Stimulated activated CD4-positive, alpha-beta T cell treated with anti-CD3 and anti-CD28 coated beads, Interleukin-2, amount 100 ng/mL, for 24 hours (primary cell): ENCODE measurements around the gene OR11H7.
"Not testable (repeated sequence)": the region's sequence is repeated elsewhere in the genome, so short reads cannot be mapped to it uniquely, and the experiment has no call there.

Source experiments
- DNase-seq, 2 donors: peaks; one replicate each; pipeline ENCODE4 v3.0.0-alpha.2; 2020

OR11H7 gene

DNA sequence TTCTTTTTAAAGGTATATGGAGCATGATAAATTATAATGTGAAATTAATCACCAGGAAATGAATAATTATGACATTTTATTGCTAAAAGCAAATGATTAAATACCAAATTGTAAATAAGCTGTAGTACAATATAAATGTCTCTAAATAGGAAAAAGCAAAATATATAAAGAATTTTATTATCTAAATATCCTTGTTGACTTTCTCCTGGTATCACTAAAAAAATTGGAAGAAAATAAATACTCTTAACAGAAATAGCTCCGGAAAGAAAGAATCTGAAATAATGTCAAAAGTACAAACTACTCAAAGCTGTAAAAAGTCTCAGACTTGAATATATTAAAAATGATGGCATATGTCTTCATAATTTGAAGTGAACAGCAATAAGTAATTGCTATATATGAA is at the start of gene OR11H7:
Gene OR11H7 (plus strand): TSS at position 301 of the 400 bp plus-strand sequence.
- DNase-seq = no peak

DNA sequence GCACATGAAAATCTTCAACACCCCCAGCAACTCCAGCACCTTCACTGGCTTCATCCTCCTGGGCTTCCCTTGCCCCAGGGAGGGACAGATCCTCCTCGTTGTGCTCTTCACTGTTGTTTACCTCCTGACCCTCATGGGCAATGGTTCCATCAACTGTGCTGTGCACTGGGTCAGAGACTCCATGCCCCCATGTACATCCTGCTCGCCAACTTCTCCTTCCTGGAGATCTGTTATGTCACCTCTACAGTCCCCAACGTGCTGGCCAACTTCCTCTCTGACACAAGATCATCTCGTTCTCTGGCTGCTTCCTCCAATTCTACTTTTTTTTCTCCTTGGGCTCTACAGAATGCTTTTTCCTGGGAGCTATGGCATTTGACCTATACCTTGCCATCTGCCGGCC is 49.6 kb upstream of the OR11H7 start:
- no peak for DNase-seq

- no peak for DNase-seq
These were observed 48.9 kb upstream of the OR11H7 start for GRCh38 chr14:20179880-20180279.

GRCh38 chr14:20180486-20180885 is 48.3 kb upstream of the OR11H7 start:
- DNase-seq = no peak

GRCh38 chr14:20184181-20184580 is 44.6 kb upstream of the OR11H7 start:
- no peak for DNase-seq

DNA sequence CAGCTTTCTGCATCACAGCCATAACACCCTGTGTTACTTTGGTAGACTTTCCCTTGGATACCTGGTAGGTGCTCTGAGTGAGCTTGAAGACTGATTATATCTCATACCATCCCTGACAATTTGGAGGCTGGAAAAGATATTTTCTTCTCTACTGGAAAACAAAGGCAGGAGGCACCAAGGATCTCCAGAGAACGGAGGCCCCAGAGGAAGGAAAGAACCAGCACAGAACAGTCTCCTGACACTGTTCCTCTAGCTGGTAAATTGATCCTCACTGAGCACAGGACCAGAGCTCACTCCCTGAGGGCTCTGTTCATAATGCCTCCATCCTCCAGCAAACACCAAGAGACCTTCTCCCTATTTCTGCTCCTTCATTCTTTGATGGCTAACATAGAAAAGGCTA is 38.2 kb upstream of the OR11H7 start, which contains the start of gene OR11G2:
Gene OR11G2 (plus strand): TSS at position 301 of the 400 bp plus-strand sequence. CDS start 6,542 bp downstream, outside the sequence.
- no peak for DNase-seq

GRCh38 chr14:20191396-20191795 is 37.4 kb upstream of the OR11H7 start:
- no peak for DNase-seq

DNA sequence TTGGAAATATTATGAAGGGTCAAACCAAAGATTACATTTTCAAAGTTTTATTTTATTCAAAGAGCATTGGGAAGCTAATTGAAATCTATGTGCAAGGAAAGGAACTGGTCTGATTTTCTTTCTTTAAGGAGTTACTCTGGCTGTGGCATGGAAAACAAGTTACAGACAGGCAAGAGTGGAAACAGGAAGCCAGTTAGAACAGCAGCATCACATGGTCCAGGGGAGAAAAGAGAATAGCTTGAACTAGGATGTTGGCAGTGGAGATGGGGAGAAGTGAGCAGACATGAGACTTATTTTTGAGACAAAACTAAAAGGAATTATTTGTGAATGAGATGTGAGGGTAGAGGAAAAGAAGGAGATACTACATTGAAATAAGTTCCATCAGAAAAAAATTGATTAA is 34.7 kb upstream of the OR11H7 start:
- no peak for DNase-seq

DNA sequence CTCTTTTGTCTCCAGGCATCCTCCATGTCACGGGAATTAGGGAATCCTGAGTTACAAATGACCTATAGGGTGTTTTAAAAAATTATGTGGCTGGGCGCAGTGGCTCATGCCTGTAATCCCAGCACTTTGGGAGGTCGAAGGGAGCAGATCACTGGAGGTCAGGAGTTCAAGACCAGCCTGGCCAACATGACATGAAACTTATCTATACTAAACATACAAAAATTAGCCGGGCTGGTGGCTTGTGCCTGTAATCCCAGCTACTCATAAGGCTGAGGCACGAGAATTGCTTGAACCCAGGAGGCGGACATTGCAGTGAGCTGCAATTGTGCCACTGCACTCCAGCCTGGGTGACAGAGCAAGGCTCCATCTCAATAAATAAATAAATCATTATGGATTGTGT is 33.6 kb upstream of the OR11H7 start:
- DNase-seq = not testable (repeated sequence)

- DNase-seq = no peak
These were observed 32.9 kb upstream of the OR11H7 start for GRCh38 chr14:20195911-20196310.

DNA sequence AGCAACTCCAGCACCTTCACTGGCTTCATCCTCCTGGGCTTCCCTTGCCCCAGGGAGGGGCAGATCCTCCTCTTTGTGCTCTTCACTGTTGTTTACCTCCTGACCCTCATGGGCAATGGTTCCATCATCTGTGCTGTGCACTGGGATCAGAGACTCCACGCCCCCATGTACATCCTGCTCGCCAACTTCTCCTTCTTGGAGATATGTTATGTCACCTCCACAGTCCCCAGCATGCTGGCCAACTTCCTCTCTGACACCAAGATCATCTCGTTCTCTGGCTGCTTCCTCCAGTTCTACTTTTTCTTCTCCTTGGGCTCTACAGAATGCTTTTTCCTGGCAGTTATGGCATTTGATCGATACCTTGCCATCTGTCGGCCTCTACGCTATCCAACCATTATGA is 31.3 kb upstream of the OR11H7 start:
- DNase-seq = no peak

GRCh38 chr14:20198991-20199390 is 29.8 kb upstream of the OR11H7 start:
- DNase-seq = no peak

DNA sequence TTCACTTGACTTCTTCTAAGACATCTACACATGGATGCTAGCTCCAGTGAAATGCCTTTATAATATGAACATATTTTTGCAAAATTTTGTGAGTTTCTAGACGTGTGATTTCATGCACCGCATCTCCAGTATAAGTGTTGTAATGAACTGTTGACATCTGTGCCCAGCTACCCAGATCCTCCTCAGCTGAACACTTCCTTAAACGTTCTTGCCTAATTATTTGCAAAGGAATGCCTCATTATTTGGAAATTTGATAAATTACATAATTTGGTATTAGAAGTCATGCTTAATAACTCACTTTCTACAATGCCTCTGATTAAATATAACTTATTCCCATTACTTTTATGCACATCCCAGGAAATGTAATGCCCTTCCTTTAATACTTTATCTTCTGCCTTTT is 24.1 kb upstream of the OR11H7 start:
- DNase-seq = no peak

DNA sequence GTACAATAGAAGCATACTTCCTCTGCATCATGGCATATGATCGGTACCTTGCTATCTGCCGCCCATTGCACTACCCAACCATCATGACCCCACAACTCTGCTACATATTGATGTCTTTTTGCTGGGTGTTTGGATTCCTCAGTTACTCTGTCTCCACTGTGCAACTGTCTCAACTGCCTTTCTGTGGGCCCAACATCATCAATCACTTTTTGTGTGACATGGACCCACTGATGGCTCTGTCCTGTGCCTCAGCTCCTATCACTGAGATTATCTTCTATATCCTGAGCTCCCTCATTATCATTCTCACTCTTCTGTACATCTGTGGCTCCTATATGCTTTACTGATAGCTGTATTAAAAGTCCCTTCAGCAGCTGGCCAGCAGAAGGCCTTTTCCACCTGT is 19.2 kb upstream of the OR11H7 start:
- no peak for DNase-seq

- not testable (repeated sequence) for DNase-seq
These were observed 16.4 kb upstream of the OR11H7 start for GRCh38 chr14:20212406-20212805.

GRCh38 chr14:20215196-20215595 is 13.6 kb upstream of the OR11H7 start:
- no peak for DNase-seq

DNA sequence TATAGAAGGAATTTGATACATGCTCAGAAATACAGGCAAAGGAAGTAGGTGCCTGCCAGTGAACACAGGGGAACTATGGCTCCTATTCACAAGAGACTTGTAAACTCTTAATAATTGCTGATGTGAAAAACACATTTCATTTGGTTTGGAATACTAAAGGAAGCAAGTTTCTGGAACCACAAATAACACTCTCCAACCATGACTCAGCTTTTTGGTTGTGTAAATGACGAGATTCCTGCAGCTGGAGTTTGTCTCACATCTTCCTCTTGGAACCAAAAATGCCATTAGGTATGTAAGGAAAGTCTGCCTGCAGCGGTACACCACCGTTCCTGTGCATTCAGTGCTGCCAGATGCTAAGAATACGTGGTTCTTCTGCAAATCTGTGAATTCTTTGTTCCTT is 9.7 kb upstream of the OR11H7 start:
- DNase-seq = no peak

DNA sequence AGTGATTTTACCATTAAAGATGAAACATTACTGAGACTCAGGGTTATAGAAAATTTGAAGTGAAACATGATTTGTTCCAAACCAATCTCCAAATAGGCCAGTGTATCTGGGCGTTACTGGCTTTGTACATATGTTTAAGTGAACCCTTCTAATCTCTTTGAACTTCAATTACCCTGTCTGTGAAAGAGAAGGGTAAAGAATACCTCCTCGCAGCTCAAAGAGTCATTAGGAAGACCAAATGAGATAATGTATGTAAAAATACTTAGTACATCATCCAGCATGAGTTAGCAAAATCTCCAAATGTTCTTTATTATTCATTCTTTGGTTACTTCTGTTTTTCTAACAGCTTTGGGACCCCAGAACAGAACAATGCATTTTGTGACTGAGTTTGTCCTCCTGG is 5.4 kb upstream of the OR11H7 start, which contains the start of gene OR11H6:
Gene OR11H6 (plus strand): TSS at position 301 of the 400 bp plus-strand sequence. CDS start 0 bp downstream, at position 301.
- no peak for DNase-seq

DNA sequence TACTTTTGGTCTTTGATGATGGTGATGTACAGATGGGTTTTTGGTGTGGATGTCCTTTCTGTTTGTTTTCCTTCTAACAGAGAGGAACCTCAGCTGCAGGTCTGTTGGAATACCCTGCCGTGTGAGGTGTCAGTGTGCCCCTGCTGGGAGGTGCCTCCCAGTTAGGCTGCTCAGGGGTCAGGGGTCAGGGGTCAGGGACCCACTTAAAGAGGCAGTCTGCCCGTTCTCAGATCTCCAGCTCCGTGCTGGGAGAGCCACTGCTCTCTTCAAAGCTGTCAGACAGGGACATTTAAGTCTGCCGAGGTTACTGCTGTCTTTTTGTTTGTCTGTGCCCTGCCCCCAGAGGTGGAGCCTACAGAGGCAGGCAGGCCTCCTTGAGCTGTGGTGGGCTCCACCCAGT is 6.6 kb downstream of the OR11H7 start:
- not testable (repeated sequence) for DNase-seq

DNA sequence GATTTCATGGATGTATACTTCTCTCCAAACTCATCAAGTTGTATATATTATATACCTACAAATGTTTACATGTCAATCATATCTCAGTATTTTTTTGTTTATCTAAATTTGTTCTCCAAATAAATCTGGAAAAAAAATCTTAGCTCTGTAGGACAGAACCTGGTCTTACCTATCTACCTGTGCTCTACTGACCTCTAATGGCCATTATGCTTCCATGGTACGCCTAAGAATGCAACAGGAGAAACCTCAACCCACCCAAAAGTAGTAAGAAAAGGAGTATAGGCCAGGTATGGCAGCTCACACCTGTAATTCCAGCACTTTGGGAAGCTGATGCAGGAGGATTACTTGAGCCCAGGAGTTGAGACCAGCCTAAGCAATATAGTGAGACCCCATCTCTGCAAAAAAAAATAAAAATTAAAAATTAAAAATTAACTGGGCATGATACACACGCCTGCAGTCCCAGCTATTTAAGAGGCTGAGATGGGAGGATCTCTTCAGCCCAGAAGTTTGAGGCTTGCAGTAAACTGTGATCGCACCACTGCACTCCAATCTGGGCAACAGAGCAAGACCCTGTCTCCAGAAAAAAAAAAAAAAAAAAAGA is 19.0 kb downstream of the OR11H7 start:
- no peak for DNase-seq

- DNase-seq = no peak
These were observed 33.9 kb downstream of the OR11H7 start for GRCh38 chr14:20262642-20263128.

DNA sequence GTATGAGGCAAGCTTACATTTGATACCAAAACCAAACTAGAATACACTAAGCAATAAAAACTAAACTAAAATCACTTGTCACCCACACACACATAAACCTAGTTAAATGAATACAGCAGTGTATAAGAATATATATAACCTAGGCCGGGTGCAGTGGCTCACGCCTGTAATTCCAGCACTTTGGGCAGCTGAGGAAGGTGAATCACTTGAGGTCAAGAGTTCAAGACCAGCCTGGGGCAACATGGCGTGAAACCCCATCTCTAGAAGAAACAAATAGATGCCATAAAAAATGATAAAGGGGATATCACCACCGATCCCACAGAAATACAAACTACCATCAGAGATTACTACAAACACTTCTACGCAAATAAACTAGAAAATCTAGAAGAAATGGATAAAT is 35.6 kb downstream of the OR11H7 start:
- not testable (repeated sequence) for DNase-seq

DNA sequence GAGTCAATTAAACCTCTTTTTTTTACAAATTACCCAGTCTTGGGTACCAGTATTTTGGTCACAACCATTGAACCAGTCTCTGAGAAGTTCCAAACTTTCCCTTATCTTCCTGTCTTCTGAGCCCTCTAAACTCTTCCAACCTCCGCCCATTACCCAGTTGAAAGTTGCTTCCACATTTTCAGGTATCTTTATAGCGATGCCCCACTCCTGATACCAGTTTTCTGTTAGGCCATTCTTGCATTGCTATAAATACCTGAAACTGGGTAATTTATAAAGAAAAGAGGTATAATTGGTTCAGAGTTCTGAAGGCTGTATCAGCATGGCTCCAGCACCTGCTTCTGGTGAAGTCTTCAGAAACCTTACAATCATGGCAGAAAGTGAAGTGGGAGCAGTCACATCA is 45.3 kb downstream of the OR11H7 start:
- DNase-seq = no peak

DNA sequence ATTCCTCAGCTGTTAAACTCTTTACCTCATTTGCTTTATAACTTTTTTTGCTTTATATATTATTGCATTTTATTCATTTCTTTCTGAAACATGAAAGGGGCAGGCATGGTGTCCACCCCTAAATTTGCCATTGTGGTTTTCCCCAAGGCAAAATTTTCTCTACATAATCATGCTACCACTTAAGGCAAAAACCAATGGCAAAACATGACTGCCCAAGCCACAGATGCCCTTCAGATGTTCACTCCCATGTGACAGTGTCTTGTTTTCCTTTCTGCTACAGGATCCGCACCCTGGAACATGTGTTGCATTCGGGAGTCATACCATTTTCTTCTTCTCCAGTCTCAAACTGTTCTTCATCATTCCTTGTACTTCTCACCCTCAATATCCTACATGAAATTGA is 48.6 kb downstream of the OR11H7 start:
- no peak for DNase-seq

GRCh38 chr14:20278414-20278813 is 49.6 kb downstream of the OR11H7 start:
- DNase-seq = peak in 1 of 2 donors; percentile 15
